ENCODE data around the gene HOXC9. TPM values are rescaled to one million over a fixed set of nuclear protein-coding genes. Genes with fewer than 3 reads are reported as not detected.

HOXC9 gene
- total RNA-seq: 10 to 100 TPM in 1 of 3 donors, 1 to 10 TPM in 2; 3.8 to 16.8 (median 4.6) TPM

DNA sequence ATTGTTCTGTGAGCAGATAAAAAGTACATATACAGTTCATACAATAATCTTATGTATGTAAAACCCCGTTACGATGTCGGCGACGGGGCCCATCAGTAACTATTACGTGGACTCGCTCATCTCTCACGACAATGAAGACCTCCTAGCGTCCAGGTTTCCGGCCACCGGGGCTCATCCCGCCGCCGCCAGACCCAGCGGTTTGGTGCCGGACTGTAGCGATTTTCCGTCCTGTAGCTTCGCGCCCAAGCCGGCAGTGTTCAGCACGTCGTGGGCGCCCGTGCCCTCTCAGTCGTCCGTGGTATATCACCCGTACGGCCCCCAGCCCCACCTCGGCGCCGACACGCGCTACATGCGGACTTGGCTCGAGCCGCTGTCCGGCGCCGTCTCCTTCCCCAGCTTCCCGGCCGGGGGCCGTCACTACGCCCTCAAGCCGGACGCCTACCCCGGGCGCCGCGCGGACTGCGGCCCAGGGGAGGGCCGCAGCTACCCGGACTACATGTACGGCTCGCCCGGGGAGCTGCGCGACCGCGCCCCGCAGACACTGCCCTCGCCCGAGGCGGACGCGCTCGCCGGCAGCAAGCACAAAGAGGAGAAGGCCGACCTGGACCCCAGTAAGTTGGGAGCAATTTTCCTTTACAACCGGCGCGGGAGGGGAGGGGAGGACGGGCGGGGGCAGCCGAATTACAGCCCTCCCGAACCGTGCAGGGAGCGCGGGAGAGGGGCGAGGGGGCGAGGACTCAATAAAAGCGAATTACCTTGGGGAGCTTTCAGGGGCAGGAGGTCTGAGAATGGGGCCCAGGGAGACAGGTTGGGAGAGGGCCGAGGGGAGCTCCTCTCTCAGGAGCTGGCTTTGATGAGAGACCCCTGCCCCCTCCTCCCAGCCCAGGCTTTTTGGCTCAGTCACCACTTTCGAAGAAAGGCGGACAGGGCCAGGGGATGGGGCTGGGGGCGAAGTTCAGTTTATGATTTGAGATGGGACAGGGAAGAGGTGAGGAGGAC is at the start of gene HOXC9:
Gene HOXC9 (plus strand): TSS at position 46 of the 999 bp plus-strand sequence. CDS start 28 bp downstream, at position 74.
- no peak for DNase-seq (ENCODE audit: low spot score in 2 of 2)
- Histone ChIP-seq H3K27me3 (peaks cover 0 to 15% of the 10 kb centered on the region in 2 donors), H3K4me3 (peak within 1 kb of the TSS; percentile 71 to 96 (median 82)), H3K36me3 (no peaks in the 10 kb centered on the region), H3K9me3 (no peaks in the 10 kb centered on the region), H3K4me1 (no peaks in the 10 kb centered on the region), H3K27ac (peak within 1 kb of the TSS; percentile 94 to 95)
- TF ChIP-seq, protein P1, sequence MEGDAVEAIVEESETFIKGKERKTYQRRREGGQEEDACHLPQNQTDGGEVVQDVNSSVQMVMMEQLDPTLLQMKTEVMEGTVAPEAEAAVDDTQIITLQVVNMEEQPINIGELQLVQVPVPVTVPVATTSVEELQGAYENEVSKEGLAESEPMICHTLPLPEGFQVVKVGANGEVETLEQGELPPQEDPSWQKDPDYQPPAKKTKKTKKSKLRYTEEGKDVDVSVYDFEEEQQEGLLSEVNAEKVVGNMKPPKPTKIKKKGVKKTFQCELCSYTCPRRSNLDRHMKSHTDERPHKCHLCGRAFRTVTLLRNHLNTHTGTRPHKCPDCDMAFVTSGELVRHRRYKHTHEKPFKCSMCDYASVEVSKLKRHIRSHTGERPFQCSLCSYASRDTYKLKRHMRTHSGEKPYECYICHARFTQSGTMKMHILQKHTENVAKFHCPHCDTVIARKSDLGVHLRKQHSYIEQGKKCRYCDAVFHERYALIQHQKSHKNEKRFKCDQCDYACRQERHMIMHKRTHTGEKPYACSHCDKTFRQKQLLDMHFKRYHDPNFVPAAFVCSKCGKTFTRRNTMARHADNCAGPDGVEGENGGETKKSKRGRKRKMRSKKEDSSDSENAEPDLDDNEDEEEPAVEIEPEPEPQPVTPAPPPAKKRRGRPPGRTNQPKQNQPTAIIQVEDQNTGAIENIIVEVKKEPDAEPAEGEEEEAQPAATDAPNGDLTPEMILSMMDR (IDR thresholded peaks at IDR 0.05): no peak
- TF ChIP-seq POLR2A (IDR thresholded peaks at IDR 0.05) (no peak), POLR2AphosphoS5 (IDR thresholded peaks at IDR 0.05) (peak in 2 of 3 donors; percentile 28 to 45)
- intact Hi-C loops (cut with DNase I; ENCODE audit: low total_unique reads): loop anchor here (10.0 kb wide), 2 partner anchors 204 to 1964 kb away; partner anchors contain the start of genes CDK2 and PMEL

DNA sequence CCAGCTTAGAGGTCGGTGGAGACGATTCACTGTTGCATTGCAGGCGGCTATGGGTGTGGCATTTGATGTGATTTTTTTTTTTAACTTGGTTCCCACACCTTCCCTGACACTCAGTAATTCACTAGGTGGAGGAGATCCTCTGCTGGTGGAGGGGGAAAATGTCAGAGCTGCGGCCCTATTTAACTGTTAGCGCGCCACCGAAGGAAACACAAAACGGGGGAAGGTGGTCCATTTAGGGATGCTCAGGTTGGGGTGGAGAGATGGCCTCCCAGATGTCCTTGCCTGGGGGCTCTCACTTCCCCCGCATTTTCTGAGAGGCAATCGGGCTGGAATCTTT is 49.6 kb upstream of the HOXC9 start:
- H3K4me1 ChIP-seq: no peaks in the 10 kb centered on the region
- no peaks in the 10 kb centered on the region for H3K36me3 ChIP-seq
- intact Hi-C loops (cut with DNase I; ENCODE audit: low total_unique reads): no loop called here
- TF ChIP-seq POLR2AphosphoS5 (IDR thresholded peaks at IDR 0.05): no peak
- TF ChIP-seq, protein P1 (IDR thresholded peaks at IDR 0.05): no peak
- no peak for TF ChIP-seq POLR2A (IDR thresholded peaks at IDR 0.05)
- H3K4me3 ChIP-seq: no peak overlapping the region
- no peak overlapping the region for H3K27ac ChIP-seq
- H3K27me3 ChIP-seq: peaks cover 15 to 92% of the 10 kb centered on the region in 2 donors
- no peaks in the 10 kb centered on the region for H3K9me3 ChIP-seq
- no peak for DNase-seq (ENCODE audit: low spot score in 2 of 2)

DNA sequence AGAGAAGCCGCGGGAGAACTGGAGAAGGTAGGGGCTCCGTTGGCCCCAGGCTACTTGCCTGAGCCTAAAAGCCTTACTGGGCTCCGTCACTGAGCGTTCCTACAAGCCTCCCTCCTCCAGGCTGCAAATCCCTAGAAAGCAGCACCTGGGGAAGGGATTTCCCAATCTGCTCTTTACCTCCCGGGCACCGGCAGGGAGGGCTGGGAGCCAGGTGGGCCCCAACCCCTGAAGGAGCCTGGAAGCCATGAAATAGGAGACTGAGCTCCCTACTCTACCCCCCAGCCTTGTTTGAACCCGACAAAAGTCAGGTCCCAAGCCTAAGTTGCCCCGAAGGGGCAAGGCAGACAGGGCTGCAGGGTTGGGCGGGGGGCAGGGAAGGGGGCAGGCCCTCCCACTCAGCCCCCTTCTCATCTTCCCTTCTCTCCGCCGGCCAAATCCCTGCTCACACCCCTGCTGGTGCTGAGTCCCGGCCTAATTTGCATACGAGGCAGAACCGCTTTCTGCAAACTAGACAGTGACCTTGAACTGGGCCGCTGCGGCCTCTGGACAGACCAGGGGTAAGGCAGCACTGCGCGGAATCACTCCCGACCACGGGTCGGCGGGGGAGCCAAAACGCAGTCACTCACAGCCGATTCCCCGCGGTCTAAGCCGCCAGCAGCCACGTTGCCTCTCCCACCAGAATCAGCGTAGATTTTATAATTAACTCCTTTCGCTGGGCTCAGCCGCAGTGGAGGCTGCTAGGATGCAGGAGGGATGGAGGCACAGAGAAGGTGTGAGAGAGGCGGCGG is 49.0 kb upstream of the HOXC9 start:
- no peak overlapping the region for H3K4me3 ChIP-seq
- H3K4me1 ChIP-seq: no peaks in the 10 kb centered on the region
- no peaks in the 10 kb centered on the region for H3K36me3 ChIP-seq
- H3K9me3 ChIP-seq: no peaks in the 10 kb centered on the region
- no peak for DNase-seq (ENCODE audit: low spot score in 2 of 2)
- intact Hi-C loops (cut with DNase I; ENCODE audit: low total_unique reads): no loop called here
- no peak overlapping the region for H3K27ac ChIP-seq
- H3K27me3 ChIP-seq: peaks cover 21 to 92% of the 10 kb centered on the region in 2 donors
- TF ChIP-seq, protein P1 (IDR thresholded peaks at IDR 0.05): no peak
- no peak for TF ChIP-seq POLR2AphosphoS5 (IDR thresholded peaks at IDR 0.05)
- TF ChIP-seq POLR2A (IDR thresholded peaks at IDR 0.05): no peak

DNA sequence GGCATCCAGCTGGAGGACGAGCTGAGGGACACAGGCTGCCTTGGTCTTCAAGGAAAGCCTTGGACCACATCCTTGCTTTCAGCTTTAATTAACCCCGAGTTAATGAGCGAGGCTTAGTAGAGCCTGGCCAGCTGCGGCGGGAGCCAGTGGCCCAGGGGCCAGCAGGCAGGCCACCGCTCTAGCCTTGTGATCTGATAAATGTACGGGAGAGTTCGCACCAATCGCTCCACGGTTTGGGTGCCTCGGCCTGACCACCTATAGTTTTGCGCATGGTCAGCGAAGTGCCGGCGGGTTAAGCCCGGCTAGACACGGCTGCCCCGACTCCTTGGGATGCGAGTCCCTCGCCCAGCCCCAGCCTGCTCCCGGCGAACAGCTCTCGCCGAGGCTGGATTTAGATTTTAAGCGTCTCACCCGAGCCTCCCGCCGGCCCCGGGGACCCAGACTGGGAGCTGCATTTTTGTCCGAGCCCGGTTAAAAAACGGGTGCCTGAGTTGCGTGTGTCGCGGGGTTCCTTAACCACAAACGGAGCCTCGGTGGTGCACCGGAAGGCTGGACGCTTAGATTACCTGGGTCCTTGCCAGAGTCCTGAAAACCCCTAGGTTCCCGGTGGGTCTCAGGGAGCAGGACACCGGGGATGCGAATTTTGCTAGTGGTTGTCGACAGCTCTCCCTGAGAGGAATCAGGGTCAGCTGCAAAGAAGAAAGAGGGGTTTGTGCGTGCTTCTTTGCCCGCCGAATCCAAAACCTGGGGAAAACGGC is 48.2 kb upstream of the HOXC9 start:
- no peak overlapping the region for H3K27ac ChIP-seq
- no peaks in the 10 kb centered on the region for H3K9me3 ChIP-seq
- no peak for DNase-seq (ENCODE audit: low spot score in 2 of 2)
- peaks cover 22 to 92% of the 10 kb centered on the region in 2 donors for H3K27me3 ChIP-seq
- H3K4me3 ChIP-seq: peak overlapping the region in 1 of 3 donors; percentile 11
- H3K4me1 ChIP-seq: no peaks in the 10 kb centered on the region
- TF ChIP-seq POLR2AphosphoS5 (IDR thresholded peaks at IDR 0.05): no peak
- TF ChIP-seq, protein P1 (IDR thresholded peaks at IDR 0.05): no peak
- TF ChIP-seq POLR2A (IDR thresholded peaks at IDR 0.05): no peak
- H3K36me3 ChIP-seq: no peaks in the 10 kb centered on the region
- intact Hi-C loops (cut with DNase I; ENCODE audit: low total_unique reads): no loop called here

Measured in breast epithelium (tissue), 4 donors.